HTERT RPE-1 (cell line): ENCODE measurements around the gene INTS1.

Source experiments
- in situ Hi-C: fragments of 300-500 bp; cut with MboI; formaldehyde crosslinking; loops from 4 replicates; pipeline ENCODE4 v1.14.3; 2020; ENCODE audit warnings: low sequenced_read_pairs

INTS1 gene

GRCh38 chr7:1508277-1508758 is 4.1 kb upstream of the INTS1 start:
- in situ Hi-C loops = no loop called here

DNA sequence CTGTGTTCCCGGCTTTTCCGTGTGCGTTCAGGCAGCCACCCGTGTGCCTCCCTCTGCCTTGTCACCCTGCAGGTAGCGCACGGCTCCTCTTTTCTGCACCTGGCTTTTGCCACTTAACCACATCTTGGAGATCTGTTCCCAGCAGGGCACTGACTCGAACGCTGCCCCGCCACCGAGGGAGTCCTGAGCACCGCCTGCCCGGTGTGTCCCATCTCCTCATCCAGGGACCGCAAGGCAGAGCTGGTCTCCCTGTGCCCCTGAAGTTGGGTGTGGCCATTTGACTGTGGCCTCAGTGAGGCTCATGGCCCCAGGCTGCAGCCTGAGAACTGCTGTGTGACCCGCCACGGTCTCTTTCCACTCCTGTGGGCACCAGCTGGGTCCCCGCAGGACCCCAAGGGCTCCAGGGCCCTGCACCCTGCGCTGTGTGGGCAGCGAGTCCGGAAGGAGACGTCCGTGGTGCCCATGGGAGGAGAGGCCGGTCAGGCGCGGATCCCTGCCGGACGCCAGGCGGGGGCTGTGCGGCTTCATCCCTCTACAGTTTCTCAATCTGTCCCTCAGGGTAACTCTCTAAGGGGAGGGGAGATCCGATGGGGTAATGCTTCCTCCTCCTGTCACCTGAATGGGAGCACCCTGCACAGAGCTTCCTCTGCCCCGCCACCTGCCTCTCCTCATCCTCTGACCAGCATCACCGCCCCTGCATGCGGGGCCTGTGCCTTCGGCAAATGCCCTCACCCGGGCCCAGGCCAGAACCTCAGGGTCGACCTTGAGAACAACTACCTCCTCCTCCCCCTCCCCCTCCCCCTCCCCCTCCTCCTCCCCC is 1.8 kb upstream of the INTS1 start:
- in situ Hi-C loops = no loop called here

DNA sequence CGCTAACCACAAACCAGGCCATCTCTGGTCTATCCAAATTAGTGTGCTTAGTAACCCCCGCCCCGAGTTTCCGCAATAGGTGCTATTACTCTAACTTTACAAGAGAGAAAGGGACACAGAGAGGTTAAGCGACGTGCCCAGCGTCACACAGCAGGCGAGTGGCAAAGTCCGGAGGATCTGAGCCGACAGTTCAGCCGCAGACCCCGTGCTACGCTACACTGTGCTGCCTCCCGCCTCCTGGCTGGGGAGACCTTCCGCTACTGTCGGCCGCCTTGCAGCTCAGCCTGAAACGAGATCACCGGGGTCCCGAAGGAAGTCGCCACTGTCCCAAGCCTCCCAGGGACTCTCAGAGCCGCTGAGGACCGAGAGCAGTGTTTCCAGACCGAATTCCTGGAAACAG is 799 bp downstream of the INTS1 start:
- in situ Hi-C loops = no loop called here

DNA sequence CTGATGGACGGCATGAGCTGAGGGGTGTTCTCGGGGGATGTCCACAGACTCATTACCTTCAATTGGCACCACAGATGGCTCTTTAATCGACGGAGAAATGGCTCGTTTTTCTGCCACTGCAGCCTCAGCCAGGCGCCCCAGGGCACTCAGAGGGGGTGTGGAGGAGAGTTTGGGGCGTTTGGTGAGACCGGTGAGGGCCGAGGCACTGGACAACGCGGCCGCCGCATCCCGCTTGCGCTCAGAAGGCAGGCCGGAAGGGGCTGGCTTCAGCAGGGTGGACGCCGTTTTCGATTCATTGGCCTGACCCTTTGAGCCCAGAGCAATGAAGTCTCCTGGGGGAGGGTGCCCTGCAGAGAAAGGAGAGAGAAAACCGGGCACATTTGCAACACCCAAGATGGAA is 1.3 kb downstream of the INTS1 start:
- in situ Hi-C loops = no loop called here

- in situ Hi-C loops = no loop called here
Observed at GRCh38 chr7:1501487-1502270, 2.5 kb downstream of the INTS1 start.

GRCh38 chr7:1500064-1500807 is 4.0 kb downstream of the INTS1 start:
- in situ Hi-C loops = no loop called here

GRCh38 chr7:1499367-1500029 is 4.7 kb downstream of the INTS1 start:
- in situ Hi-C loops = no loop called here

GRCh38 chr7:1498370-1499305 is 5.6 kb downstream of the INTS1 start:
- in situ Hi-C loops = no loop called here

DNA sequence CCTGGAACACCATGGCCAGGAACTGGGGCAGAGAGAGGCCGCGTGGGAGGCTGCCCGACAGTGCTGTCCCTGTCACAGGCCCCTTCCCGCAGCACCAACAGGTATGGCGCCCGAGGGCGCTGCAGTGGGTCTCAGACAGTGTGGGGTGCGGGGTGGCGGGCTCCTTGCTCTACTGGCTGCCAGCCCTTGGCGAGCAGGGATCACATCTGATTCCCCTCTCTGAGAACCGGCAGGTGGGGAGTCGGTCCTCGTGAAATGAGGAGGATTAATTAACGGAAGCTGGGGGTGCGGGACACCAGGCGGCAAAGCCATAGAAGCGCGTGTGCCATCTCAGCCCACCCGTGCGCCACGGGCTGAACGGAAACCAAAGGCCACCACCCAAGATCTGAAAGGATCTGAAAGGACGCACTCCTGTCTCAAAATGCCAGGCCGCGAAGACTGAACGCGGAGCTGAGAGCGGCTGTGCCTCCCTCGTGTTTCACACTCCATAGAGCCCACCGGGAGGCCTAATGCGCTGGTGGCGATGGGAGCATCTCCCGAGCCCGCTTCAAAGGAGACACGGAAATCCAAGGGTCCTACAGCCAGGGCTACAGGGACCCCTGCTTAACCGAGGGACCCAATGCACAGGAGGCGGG is 6.8 kb downstream of the INTS1 start:
- in situ Hi-C loops = no loop called here

- in situ Hi-C loops = no loop called here
Observed at GRCh38 chr7:1496531-1497292, 7.5 kb downstream of the INTS1 start.

DNA sequence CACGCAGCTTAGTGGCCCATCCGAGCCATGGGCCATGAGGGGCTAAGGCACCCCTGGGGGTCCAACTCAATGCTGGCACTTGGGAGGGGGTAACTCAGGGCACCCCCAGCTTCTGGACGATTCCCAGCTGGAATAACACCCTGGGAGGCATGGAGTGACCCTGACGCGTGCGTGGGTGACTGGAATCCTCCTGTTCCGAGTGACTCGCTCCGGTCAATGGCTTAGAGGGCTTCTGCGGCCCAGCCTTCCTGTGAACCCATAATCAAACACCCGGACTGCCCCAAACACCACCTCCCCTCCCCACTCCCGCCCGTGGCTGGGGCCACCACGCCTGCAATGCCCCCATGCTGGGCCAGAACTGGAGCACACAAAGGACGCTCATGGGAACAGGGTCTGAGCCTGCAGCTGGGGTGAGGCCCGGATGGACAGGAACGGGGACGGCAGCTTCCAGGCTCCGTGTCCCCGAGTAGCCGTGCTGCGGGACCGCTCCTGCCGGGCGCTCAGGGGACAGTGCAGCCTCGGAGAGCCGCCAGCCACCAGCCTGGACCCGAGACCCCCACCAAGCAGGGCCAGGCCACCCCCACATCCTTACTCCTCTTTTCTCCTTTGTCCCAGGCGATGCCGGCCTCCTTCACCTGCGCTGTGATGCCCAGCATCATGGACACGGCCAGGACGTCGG is 8.5 kb downstream of the INTS1 start:
- in situ Hi-C loops = no loop called here

DNA sequence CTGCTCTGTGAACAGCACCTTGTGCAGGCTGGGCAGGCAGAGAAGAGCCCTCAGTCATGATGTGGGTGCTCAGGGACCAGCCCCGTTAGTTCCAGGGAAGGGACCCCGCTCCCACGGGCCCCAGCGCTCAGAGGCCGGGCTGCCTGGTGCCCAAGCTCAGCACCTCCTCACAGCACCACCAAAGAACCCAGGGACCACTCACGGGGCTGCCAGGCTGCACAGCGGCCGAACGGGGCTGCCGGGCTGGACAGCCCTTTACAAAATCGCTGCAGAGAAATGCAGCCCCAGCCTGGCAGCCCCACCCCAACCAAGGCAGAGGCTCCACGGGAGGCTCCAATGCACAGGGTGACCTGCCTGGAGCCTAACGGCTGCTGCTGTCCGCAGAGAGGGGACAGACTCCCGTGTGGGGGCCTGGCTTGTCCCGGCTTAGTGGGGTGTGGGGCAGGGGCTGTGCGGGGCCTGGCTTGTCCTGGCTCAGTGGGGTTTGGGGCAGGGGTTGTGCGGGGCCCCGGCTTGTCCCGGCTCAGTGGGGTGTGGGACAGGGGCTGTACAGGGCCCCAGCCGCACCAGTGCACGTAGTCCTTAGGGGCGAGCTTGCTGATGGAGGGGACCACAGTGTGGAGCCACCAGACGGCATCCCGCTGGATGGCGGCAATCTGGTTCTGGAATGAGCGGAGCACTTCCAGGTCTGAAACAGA is 9.2 kb downstream of the INTS1 start:
- in situ Hi-C loops = no loop called here

- in situ Hi-C loops = no loop called here
Observed at GRCh38 chr7:1494447-1494846, 9.7 kb downstream of the INTS1 start.

DNA sequence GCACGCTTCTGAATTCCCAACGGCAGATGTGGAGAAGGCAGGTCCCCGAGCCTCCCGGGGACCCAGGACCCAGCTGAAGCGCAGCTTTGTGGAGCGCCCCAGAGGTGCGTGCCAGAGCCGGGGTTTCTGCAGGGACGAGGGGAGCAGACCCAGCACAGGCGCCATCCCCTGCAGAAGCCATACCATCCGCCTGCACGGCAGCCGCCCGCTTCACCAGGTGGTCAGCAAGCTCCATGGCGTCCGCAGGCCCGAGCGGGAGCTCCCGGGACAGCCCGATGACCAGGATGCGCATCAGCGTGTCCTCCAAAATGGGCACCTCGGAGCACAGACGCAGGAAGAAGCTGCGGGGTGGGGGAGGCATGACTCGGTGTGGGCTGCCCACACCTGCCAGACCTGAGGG is 10.6 kb downstream of the INTS1 start:
- in situ Hi-C loops = no loop called here

GRCh38 chr7:1493129-1493528 is 11.1 kb downstream of the INTS1 start:
- in situ Hi-C loops = no loop called here

DNA sequence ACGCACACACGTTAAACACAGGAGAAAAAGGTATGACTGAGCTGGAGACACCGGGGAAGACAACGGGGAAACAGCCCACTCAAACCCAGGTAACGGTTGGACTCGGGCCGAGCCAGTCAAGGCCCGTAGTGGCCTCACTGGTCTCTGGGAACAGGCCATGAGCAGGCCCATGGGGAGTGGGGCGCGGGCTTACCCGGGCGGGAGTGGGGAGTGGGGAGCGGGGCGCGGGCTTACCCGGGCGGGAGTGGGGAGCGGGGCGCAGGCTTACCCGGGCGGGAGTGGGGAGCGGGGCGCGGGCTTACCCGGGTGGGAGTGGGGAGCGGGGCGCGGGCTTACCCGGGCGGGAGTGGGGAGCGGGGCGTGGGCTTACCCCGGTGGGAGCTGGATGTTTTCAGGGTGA is 11.5 kb downstream of the INTS1 start:
- in situ Hi-C loops = no loop called here

DNA sequence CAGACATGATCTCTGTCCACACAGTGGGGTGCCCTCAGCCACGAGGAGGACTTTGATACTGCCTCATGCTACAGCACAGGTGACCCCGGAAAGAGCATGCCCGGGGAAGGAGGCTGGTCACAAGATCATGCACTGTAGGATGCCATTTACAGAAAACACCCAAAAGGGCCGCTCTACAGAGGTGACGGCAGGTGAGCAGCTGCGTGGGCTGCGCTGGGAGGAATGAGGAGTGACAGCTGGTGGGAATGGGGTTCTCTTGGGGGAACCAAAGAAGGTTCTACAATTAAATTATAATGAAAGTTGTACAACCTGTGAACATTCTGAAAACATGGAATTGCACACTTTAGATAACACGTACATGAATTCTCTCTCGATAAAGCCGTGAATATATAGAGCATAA is 12.0 kb downstream of the INTS1 start:
- in situ Hi-C loops = no loop called here
